Ecto neural progenitor cell (in vitro differentiated cells): ENCODE measurements around the gene PRKD1.

Experiments
- DNase-seq: peaks from one replicate; pipeline ENCODE4 v3.0.0-alpha.2; 2018; ENCODE audit warnings: low spot score

Gene PRKD1

DNA sequence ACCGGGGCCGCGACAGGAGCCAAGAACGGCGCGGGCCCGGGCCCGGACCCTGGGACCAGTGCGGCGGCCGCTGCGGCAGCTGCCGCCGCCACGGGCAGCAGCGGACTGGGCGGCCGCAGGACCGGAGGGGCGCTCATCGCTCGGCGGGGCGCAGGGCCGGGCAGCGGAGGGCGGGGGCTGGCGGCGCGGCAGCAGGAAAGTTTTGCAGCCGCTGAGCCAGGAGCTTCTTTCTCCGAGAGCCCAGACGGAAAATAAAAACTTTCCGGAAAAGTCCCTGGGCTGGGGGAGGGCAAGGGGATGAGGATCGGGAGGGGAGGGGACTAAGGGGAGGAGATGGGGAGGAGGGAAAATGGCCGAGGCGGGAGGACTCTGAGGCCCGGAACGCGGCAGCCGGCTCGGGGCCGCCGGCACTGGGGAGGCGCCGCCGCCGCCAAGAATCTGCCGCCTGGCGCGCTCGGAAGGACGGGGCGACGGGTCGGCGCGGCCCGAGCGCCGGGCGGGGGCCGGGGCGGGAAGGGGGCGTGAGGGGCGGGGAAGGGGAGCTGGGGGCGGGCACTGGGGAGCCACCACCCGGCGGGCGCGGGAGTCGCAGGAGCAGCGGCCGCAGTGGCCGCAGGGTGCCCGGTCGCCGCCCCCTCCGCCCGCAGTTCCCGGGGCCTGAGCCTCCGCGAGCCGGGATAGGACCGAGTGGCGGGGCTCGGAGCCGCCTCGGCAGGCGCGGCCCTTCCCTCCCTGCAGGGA lies at the start of gene PRKD1:
TSS of gene PRKD1 (minus strand) at position 472 of the 741 bp plus-strand sequence.
- peak; percentile 84 for DNase-seq

- no peak for DNase-seq
Observed at GRCh38 chr14:29971101-29971500, 43.5 kb upstream of the PRKD1 start.

GRCh38 chr14:29955087-29955486 lies 27.4 kb upstream of the PRKD1 start:
- DNase-seq, result no peak

GRCh38 chr14:29953501-29953900 lies 25.9 kb upstream of the PRKD1 start:
- DNase-seq, result no peak

- no peak for DNase-seq
Observed at GRCh38 chr14:29944091-29944490, 16.4 kb upstream of the PRKD1 start.

DNA sequence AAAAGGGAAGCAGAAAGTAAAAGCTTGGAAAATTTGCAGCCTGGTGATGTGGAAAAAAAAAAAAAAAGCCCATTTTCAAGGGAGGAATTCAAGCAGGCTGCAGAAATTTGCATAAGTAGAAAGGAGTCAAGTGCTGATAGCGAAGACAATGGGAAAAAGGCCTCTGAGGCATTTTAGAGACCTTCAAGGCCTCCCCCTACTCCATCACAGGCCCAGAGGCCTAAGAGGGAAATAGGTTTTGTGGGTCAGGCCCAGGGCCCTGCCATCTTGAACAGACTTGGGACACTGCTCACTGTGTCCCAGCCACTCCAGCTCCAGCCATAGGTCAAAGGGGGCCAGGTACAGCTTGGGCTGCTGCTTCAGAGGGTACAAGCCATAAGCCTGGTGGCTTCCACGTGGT lies 13.8 kb upstream of the PRKD1 start:
- DNase-seq, result no peak

DNA sequence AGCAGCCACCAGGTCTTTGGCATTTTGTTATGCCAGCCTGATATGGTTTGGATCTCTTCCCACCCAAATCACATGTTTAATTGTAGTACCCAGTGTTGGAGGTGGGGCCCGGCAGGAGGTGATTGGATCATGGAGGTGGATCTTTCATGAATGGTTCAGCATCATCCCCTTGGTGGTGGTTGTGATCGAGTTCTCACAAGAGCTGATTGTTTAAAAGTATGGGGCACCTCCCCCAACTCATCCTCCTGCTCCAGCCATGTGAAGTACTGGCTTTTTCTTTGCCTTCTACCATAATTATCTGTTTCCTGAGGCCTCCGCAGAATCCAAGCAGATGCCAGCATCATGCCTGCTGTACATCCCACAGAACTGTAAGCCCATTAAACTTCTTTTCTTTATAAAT lies 12.8 kb upstream of the PRKD1 start:
- no peak for DNase-seq

- DNase-seq, result no peak
Observed at GRCh38 chr14:29937116-29937515, 9.5 kb upstream of the PRKD1 start.

GRCh38 chr14:29930283-29930682 lies 2.6 kb upstream of the PRKD1 start:
- DNase-seq, result no peak

- DNase-seq, result no peak
Observed at GRCh38 chr14:29928117-29928640, 532 bp upstream of the PRKD1 start.

- DNase-seq, result peak; percentile 73
Observed at GRCh38 chr14:29926701-29927375, 809 bp downstream of the PRKD1 start.

GRCh38 chr14:29926228-29926627 lies 1.4 kb downstream of the PRKD1 start:
- peak; percentile 53 for DNase-seq

DNA sequence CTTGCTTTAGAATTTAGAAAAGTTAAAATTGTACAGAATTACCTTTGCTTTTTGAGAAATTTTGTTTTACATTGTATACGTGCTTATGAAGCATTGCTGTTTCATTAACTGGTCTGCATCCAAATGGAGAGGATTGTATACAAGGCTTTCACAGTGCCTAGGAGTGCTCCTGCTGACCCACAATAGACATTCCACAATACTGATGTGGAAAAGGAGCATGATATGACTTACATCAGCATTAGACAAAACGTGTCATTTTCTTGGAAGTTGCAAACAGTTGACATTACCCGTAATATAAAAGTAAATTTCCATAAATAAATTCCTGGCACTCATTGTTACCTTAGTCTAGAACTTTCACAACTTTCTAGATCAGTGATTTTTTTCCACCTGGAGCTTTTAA lies 1.9 kb downstream of the PRKD1 start:
- DNase-seq, result no peak

GRCh38 chr14:29925101-29925722 lies 2.4 kb downstream of the PRKD1 start:
- no peak for DNase-seq

DNA sequence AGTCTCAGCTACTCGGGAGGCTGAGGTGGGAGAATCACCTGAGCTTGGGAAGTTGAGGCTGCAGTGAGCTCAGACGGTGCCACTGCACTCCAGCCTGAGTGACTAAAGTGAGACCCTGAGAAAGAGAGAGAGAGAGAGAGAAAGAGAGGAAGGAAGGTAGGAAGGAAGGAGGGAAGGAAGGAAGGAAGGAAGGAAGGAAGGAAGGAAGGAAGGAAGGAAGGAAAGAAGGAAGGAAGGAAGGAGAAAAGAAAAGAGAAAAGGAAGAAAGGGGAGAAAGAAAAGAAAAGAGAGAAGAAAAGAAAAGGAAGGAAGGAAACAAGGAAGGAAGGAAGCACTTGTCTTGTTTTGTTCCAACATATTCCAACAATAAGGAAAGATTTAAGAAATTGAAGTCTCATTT lies 7.8 kb downstream of the PRKD1 start:
- DNase-seq, result no peak

- DNase-seq, result no peak
Observed at GRCh38 chr14:29918981-29919380, 8.7 kb downstream of the PRKD1 start.

DNA sequence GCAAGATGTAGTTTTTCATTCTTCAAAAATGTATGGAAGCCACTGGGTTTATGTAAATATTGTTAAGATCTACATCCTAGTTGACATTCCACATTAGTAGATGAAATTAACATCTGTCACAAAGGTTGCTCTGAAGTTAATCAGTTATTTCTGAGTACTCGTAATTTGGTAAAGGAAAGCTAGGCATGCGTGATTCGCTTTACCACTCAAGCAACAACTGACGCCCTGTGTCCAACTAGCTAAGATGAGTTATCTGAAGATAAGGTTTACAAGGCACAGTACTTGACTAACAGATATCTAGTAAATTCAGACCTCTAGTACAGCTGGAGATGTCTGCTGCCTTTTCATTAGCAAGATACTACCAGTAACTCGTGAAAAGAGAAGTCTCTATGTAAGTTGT lies 14.1 kb downstream of the PRKD1 start:
- DNase-seq, result no peak

GRCh38 chr14:29911810-29912209 lies 15.8 kb downstream of the PRKD1 start:
- no peak for DNase-seq

GRCh38 chr14:29908652-29909577 lies 18.7 kb downstream of the PRKD1 start:
- no peak for DNase-seq

- DNase-seq, result no peak
Observed at GRCh38 chr14:29906256-29906870, 21.3 kb downstream of the PRKD1 start.

DNA sequence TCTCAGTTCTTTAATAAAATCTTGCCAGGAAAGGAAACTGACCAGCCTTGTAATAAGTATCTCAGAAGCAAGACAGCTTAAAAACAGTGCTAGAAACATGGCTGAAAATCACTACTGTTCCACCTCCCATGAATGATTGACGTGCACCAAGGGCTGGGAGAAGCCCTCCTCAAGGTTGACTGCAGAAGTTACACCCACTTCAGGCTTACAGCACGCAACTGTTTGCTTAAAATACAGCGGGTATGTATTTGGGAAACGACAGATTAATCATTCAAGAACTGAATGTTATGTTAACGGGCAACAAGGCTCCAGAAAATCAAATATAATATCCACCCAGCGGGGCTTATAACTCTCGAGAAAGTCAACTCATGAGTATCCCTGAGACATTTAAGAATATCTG lies 22.1 kb downstream of the PRKD1 start:
- DNase-seq, result no peak
